Activated effector memory CD4-positive, alpha-beta T cell treated with Interleukin-2 at 50 U/mL for 16 hours (primary cell): ENCODE data around the gene CBX8.

ENCODE experiments used
- DNase-seq: peaks from one replicate; pipeline ENCODE4 v3.0.0-alpha.2; 2020

Gene CBX8

DNA sequence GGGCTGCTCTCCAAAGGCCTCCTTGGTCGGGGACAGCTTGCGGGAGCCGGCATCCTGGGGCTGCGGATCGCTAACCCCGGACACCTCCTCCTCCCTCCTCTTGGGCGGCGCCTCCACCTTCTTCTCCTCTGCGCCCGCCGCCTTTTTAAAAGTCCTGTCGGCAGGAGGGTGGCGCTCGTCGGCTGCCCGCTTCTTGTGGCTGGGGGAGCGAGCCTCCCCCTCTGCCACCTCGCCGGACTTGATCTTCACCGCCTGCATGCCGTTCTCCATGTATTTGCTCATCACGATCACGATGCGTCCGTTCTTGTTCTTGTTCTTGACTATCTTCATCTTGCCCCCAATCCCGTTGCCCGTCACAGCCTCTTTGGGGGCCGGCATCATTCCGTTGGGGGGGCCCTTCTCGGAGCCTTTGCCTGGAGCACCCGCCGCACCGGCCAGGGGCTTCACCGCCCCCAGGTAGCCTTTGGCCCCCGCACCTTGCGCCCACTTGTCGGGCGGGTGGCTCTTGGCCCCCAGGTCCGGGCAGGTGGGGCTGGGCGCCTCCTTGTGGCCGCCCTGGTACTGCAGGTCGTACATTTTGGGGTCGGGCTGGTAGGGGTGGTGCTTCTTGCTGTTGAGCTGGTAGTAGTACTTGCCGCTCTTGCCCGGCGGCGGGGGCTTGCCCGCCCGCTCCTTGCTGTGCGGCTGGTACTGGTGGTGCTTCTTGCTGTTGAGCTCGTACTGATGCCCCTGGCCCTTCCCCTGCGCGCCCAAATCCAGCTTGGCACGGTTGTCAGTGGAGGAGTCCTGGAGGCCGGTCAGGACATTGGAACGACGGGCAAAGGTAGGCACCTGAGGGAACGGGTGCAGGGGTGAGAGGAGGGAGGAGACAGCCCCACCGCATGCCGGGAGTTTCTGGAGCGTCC is 37.9 kb upstream of the CBX8 start:
- DNase-seq, result no peak

DNA sequence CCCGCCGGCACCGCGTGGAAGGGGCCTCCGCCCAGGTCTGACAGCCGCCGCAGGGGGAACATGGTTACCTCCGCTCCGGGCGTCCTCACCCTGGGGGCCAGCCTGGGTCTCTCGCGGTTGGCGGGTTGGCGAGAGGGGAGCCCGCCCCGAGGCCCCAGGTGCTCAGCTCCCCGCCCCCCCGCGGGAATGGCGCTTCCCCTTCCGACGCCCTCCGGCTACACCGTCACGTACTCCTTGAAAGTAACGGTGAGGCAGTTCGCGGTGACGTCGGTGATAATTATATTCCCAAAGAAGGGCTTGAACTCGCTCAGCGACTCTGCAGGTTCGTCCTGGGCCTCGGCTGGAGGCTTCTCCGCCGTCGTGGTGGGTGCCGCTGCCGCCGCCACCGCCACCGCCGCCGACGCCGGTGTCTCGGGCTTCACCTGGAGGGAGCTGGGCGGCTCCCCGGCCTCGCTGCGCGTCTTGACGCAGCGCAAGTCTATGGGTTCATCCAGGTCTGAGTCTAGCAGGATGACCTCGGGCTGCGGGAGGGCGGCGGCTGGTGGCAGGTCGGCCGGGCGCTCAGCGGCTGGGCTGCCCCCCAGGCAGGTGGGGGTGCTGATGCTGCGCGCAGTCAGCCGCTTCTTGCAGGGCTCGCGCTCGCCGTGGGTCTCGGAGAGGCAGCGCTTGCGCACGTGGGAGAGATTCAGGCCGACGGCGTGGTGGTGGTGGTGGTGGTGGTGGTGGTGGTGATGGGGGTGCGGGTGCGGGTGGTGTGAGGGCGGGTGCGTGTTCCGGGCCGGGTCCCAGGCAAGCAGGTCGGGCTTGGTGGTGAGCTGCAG is 37.1 kb upstream of the CBX8 start:
- DNase-seq, result no peak

DNA sequence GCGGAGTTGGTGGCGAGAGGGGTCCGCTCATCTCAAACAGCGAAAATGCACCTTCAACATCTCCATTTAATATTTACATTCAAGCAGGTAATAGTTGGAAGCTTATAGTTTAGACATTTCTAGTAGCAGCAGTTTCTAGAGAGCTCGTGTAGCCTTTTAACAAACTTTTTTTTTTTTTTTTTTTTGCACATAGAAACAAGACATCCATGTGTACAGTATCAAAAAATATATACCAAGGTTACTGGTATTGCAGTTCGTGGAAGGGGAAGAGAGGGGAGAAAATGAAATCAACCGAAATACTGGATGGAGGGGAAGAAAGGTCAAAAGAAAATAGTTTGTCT is 36.2 kb upstream of the CBX8 start:
- no peak for DNase-seq

DNA sequence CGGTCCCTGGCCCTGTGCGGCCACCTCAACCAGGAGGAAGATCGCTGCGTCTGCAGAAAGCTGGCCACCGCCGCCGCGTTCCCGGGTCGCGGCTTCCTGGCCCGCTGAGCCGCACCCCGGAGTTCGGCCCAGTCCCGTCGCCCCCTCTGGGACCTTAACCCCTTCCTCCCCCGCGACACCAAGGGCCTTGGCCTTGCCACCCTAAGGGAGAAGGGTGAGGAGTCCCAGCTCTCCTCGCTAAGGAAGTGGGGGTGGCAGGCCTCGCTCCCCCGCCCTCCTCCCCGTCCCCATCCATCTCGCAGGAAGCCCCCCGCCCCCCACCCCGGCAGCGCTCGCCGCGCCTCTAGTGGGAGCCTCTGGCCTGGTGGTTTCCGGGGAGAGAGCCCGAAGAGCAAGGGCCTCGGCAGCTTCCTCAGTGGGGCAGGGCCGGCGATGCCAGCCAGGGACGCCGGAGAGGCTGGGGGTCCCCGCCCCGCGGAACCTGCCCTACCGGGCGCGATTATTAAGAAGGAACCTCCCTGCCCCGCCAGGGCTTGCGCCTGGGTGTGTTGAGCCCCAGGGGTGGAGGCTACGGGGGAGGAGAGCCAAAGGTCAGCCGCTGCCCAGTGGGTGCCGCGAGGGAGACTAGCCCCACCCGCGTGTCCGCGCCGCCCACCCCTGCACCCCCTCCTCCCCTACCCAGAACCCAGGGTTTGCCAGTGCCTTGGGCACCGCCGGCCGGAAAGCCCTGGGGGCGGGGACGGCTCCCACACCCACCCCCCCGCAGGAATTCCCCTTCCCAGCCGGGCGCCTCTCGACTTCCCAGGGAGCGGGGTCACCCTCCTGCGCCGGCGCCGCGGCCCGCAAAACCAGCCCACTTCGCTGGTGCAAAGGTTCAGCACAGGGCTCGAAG is 35.6 kb upstream of the CBX8 start:
- no peak for DNase-seq

DNA sequence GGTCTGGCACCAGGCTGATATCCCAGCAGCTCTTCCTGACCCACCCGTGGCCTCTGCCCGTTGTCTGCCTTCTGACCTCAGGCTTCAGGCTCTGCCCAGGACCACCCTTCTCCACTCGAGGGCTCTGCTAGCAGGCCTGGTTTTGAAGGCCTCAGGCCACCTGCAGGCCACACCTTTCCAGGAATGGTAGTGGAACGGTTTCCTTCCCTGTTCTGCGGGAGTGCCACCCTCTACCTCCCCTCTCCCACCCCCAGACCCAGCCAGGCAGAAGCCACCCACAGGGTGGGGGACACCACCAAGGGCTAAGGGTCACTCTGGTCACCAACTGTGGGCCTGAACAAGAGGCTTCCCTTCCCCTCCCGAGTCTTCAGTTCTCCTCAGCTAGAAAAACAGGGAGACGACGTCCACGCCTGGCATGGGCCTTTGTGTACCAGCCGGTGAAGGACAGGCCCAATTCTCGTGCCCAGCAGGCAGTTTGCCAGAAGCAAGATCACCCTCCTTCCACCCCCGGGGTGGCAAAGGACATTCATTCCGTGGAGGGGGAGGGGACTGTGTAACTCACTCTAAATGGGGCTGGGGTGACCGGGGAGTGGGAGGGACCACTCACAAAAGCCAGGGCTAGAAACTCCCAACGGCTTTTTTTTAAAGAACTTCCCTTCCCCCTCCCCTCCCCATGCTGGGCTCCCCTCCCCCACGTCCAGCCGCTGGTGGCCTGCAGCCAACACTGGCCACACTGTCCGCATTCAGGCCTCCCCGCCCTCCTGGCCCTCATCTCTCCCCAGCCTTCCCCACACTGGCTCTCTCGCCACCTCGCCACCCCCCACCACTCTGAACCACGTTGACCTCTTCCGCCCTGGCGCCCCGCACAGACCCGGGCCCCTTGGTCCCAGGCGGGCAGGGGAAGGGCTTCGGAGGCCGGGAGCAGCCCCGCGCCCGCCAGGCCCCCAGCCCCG is 34.7 kb upstream of the CBX8 start:
- no peak for DNase-seq

DNA sequence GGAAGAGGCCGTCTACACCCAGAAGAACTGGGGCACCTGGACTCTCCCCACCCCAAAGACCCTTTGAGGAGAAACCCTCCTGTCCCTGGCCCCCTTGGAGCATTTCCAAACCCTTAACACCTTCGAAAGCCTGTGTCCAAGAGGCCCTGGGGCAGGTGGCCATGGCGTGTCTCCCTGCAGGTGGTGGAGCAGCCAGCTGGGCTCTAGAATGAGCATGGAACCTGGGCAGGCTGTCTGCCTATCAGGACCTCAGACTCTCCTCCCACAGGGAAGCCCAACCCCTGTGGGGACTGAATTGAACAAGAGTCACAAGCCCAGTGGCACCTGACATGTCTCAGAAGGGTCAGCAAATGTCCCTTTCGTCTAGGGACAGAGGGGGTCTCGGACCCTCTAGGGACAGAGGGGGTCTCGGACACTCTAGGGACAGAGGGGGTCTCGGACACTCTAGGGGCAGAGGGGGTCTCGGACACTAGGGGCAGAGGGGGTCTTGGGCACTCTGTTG is 33.9 kb upstream of the CBX8 start:
- no peak for DNase-seq

DNA sequence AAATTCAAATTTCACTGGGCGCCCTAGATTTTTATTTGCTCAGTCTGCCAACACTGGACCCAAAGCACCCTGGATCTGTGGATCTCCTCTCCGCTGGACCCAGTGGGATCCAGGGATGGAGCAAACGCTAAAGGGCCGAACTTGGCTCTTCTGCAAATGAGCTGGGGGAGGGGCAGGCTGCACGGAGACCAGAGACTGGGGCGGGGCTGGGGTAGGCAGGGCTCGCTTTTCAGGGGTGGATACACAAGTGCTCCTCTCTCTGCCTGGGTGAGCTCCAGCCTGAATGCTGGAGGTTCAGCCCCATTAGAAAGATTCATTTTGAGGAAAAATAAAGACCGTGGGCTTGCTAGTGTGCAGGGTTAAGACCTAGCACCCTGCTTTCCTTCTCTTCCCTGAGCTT is 33.4 kb upstream of the CBX8 start:
- no peak for DNase-seq

DNA sequence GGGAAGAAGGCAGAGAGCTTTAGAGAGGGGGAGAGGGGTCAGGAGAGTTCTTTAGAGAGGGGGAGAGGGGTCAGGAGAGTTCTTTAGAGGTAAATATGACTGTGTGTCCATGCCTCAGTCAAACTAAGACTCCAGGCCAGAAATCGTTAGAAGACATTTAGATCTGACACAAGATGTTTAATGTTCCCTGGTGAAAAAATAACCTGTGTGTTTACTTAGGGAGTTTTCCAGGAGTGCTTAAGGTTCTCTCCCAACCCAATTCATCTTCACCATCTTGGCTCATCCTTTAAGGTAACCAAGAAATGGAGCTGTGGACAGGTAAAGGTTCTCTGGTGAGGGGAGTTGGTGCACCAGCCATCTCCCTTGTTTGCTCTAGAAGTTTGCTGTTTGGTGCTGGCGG is 32.6 kb upstream of the CBX8 start:
- DNase-seq, result no peak

DNA sequence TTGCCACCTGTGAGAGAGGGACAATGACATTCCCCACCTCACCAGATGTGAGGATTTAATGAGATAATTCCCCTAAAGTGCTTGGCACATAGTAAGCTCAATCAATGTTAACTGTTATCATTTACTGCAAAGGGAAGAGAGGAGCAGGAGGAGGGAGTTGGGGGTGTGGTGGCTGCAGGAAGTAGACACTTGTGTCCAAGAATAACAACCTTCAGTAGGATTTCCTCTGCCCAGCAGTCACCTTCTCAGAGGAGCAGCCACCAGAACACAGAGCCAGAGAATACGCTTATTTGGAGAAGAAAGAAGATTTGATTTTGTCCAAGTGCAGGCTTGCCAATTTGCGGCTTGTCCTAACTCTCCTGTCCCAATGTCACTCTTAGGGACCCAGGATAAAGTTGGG is 32.1 kb upstream of the CBX8 start:
- no peak for DNase-seq

DNA sequence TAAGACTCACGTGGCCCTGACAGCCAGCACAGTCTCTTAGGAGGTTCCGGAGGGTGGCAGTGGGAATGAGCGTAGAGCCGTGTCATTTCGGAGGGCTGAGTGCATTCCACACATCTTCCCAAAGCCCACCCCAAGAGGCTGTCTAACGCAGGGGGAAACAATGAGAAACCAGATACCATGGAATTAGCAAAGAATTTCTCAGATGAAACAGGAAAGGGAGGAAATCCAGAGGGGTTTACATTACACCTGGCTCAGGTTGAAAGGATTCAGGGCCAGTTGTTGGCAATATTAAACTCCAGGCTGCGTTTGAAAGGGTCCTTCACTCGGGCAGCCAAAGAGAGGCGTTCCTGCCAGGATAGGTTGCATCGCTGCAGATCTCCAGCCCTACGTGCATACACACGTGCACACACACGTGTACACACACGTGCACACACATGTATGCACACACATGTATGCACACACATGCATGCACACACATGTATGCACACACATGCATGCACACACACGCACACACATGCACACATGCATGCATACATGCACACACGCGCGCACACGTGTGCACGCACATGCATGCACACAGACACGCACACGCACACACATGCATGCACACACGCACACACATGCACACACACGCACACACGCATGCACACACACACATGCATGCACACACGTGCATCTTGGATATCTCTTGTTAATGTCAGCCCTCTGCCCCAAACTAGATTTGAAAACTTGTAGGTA is 30.1 kb upstream of the CBX8 start:
- DNase-seq, result no peak

DNA sequence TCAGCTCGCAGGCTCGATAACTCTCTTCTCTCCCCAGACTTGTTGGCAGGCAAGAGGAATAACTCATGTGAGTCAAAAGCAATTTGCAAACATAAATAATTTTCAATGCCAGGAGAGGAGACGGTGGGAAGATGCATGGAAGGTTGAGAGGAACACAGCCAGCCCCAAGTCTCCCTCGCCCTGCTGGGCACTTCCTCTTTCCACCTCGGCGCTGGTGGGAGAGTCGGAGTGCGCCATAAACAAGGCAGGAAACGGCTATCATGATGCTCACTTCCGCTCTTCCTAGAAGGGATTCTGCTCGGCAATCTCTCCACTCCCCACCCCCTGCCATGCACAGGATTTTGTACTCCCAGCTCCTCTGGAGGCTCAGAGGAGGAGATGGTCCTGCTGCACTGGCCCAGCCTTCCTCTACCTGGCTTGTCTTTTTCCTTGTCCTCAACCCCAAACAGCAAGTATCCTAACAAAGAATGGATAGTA is 29.4 kb upstream of the CBX8 start:
- no peak for DNase-seq

DNA sequence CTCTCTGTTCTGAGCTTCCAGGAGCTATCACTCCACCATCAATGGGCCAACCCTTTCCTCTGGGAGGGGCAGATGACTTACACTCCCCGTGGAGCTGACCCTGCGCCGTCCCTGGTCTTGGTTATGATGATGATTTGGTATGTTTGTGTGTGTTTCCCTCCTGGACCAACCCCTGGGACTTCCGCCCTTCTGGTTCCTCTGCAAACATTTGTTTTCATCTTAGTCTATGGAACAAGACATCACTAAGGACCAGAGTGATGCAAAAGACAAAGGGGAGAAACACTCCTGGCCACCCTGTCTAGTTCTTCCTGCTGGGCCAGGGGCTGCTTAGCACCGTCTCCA is 28.7 kb upstream of the CBX8 start:
- DNase-seq, result no peak

DNA sequence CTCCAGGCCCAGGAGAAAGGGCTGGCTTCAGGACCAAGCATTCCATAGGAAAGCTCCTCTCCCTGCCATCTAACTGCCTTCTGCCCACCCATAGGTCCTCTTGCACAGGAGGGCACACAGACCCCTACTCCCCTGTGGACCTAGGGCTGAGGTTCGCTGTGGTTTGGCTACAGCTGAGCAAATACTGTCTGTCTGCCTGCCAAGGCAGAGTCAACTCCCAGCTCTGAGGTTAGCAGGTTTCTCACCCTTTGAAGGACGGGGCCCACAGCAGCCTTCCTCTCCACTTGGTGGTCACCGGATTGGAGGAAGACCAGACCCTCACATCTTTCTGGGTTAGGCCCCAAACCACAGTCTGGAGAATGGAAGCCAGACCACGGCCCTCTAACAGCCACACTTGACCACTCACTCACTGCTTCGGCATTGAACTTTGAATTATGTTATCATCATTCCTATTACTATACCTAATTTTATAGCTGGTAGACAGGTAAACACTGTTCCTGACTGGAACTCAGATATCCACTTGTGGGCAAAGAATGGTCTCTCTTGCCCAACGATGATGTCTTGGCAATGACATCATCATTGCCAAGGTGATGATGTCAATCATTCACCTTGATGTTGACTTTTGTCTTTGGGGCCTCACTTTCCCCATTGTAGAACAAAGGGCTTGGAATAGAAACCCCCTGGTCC is 28.2 kb upstream of the CBX8 start:
- no peak for DNase-seq

DNA sequence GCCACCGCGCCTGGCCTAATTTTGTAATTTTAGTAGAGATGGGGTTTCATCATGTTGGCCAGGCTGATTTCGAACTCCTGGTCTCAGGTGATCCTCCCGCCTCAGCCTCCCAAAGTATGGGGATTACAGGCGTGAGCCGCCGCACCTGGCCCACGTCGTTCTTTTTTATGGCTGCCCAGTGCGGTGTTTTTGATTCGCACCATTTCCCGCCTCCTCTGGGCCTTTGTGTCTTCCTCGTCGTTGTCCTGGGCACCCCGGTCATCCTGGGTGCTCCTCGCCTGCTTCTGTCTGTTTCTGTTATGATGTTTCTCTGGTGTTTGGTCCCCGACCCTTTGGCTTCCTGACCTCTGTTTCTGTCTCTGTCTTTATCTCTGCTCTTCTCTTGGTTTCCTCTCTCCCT is 27.4 kb upstream of the CBX8 start:
- DNase-seq, result no peak

DNA sequence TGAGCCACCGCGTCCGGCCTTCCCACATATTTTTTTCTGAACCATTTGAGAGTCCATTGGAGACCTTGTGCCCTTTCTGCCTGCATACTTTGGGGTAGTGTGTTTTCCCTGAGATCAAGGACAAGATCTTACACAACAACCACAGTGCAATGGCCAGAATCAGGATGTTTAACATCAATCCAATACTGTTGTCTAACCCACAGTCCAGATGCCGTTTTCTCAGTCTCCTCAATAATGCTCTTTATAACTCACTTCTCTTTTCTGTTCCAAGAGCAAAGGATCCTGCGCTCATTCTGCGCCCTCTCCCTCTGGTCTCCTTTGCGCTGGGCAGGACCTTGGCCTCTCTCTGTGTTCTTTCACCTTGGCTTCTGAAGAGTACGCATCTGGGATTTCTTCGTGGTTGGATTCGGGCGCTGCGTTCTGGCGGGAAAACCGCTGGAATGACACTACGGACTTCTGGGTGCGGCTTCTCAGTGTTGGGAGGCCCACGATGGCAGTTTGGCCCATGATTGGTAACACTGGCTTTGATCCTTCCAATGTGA is 25.8 kb upstream of the CBX8 start:
- no peak for DNase-seq

DNA sequence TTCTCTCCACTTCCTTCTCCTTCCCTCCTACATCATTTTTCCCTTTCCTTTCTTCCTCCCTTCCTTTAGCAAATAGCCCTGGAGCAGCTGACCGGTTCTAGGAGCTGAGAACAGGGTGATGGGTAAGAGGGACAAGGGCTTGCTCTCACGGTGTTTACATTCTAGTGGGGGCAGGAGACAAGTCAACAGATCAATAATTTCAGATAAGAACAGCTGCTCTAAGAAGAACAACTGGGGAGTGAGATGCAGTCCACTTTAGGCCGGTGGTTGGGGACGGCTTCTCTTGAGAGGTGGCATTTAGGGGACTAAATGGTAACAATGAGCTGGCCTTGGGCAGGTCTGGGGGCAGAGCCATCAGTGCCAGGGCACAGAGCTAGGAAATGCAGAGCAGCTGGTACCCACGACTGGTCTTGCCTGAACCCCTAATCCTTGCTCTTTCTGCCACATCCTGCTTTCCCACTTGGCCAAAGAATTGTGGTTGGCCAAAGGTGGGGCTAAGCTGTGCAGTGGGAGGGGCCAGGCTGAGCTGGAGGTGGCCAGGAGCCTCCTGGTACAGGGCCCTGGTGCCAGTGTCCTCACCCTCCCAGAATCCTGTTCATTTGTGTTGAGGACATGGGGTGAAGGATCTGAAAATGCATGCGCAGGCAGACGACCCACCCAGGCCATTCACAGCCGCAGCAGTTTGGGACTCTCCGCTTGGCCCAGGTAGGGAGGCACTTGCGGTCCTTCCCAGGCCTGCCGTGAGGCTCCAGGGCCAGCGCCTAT is 24.6 kb upstream of the CBX8 start:
- no peak for DNase-seq

DNA sequence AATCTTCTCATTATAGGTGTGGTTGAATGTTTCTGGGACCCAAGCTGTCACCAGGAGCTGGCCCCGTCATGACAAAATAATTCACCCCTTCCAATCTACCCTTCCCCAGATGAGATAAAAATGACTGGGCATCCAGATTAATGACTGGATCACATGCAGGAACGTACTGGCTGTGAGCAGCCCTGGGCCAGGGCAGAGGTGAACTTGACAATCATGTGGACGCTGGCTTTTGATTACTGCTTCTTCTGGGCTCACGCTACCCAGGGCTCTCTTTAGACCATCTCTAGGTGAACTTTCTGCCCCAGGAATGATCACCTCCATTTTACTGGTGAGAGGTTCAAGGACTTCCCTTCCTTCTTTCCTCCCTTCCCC is 24.1 kb upstream of the CBX8 start:
- no peak for DNase-seq

DNA sequence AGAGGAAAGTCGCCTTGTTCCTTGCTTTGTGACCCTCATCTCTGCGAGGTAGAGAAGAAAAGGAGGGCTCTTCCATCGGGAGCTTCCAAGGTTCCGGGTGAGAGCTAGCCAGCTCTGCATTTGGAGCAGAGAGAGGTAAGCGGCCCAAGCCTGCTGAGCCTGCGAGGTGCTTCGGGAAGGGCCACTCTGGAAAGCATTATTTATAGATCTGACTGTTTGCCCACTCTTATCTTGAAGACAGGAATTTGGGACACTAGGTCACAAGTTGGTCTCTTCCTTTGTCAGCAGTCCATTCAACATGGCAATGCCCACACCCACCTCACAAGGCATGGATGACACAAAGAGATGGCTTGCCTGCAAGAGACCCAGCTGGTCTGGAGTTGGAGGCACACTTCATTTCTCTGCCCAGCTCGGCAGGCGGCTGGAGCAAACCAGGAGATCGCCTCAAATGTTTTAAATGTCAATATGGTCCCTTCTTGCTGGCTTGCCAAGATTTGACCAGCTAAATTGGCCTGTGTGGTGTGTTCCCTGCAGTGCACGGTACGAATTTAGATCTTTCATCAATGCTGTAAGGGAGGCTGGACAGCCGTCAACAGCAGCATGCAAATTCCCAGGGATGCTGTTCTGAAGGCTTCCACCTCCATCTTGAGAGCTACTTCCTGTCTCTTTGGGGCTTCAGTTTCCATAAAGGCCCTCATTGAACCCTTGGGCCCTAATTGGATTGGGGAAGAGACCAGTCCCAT is 22.8 kb upstream of the CBX8 start:
- no peak for DNase-seq

DNA sequence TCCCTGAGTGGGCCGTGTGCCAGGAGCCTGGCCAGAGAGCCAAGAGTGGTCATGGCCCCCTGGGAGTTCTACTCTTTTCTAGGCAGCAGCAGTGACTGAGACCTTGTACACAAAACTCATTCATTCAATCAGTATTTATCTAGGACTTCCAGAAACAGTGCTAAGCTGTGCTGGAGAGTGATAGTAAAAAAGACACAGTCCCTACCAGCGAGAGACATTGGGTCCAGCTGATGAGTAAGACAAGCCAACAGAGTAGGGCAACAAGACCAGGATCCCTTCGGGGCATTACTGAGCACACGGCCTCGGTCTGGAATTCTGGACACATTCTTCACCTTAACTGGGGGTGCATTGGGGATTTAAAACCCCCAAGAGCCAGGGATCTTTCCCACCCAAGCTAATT is 22.2 kb upstream of the CBX8 start:
- DNase-seq, result no peak
